Neural cell (in vitro differentiated cells): ENCODE measurements around the gene ZDHHC9. TPM values are rescaled to one million over a fixed set of nuclear protein-coding genes. Genes with fewer than 3 reads are reported as not detected.

Source experiments
- H2AFZ ChIP-seq: fragments of 200-600, 300-800 bp; sonication (generic), shearing (Covaris generic); 2 replicates; pipeline ENCODE4 v1.6.0; 2014; ENCODE audit warnings: low read depth, mild to moderate bottlenecking, antibody characterized with exemption, low read length, moderate library complexity
- H3F3A ChIP-seq: fragments of 200-600 bp; shearing (Covaris generic); 2 replicates; pipeline ENCODE4 v1.6.1; 2016; ENCODE audit warnings: mild to moderate bottlenecking, moderate library complexity, mixed read lengths, antibody characterized with exemption, low read length; ENCODE audit not compliant: insufficient read depth, poor library complexity, severe bottlenecking
- H3K27ac ChIP-seq: fragments of 200-600, 300-800 bp; sonication (generic), shearing (Covaris generic); 2 replicates; pipeline ENCODE4 v1.5.1; 2014; ENCODE audit warnings: mild to moderate bottlenecking, low read length, moderate library complexity
- H3K27me3 ChIP-seq: fragments of 300-800, 200-600 bp; sonication (generic), shearing (Covaris generic); 2 replicates; pipeline ENCODE4 v1.6.0; 2014; ENCODE audit warnings: mild to moderate bottlenecking, low read depth, low read length, moderate library complexity; ENCODE audit not compliant: insufficient read depth
- H3K36me3 ChIP-seq: fragments of 300-800, 200-600 bp; sonication (generic), shearing (Covaris generic); 2 replicates; pipeline ENCODE4 v1.5.1; 2014; ENCODE audit warnings: mild to moderate bottlenecking, antibody characterized with exemption, low read length, moderate library complexity; ENCODE audit not compliant: insufficient read depth
- H3K4me2 ChIP-seq: fragments of 300-800, 200-600 bp; sonication (generic), shearing (Covaris generic); 2 replicates; pipeline ENCODE4 v1.6.0; 2014; ENCODE audit warnings: mild to moderate bottlenecking, low read length
- H3K4me3 ChIP-seq: fragments of 300-800, 200-600 bp; sonication (generic), shearing (Covaris generic); 2 replicates; pipeline ENCODE4 v1.5.1; 2014; ENCODE audit warnings: mild to moderate bottlenecking, low read length, moderate library complexity
- H3K79me2 ChIP-seq: fragments of 200-600 bp; shearing (Covaris generic); replicated peaks from 2 replicates; pipeline ENCODE4 v1.6.0; 2014; ENCODE audit warnings: mild to moderate bottlenecking, low read length, moderate library complexity; ENCODE audit not compliant: insufficient read depth
- H3K9ac ChIP-seq: fragments of 300-800, 200-600 bp; sonication (generic), shearing (Covaris generic); 2 replicates; pipeline ENCODE4 v1.6.1; 2016; ENCODE audit warnings: mild to moderate bottlenecking, low read length, mixed read lengths
- H3K9me2 ChIP-seq: fragments of 200-600 bp; shearing (Covaris generic); 2 replicates; pipeline ENCODE4 v1.6.1; 2016; ENCODE audit warnings: mild to moderate bottlenecking, low read length, mixed read lengths; ENCODE audit not compliant: insufficient read depth
- H3K9me3 ChIP-seq: fragments of 200-600, 300-800 bp; sonication (generic), shearing (Covaris generic); 2 replicates; pipeline ENCODE4 v1.6.1; 2016; ENCODE audit warnings: mild to moderate bottlenecking, mixed run types, low read length, moderate library complexity, mixed read lengths
- H4K20me1 ChIP-seq: fragments of 200-600 bp; shearing (Covaris generic); 2 replicates; pipeline ENCODE4 v1.6.1; 2016; ENCODE audit warnings: mild to moderate bottlenecking, mixed run types; ENCODE audit not compliant: insufficient read depth
- CTCF ChIP-seq: fragments of 450-650 bp; IDR thresholded peaks from 2 replicates; pipeline ENCODE4 v1.5.1; 2014; ENCODE audit warnings: antibody characterized with exemption, mild to moderate bottlenecking, moderate library complexity; ENCODE audit not compliant: poor library complexity, severe bottlenecking
- EP300 ChIP-seq: fragments of 450-650 bp; conservative IDR thresholded peaks from 2 replicates; pipeline ENCODE4 v1.6.1; 2014; ENCODE audit warnings: antibody characterized with exemption, mild to moderate bottlenecking, moderate library complexity; ENCODE audit not compliant: poor library complexity, severe bottlenecking
- EZH2 ChIP-seq: fragments of 200-600, 300-800 bp; shearing (Covaris generic), sonication (generic); IDR thresholded peaks from 2 replicates; pipeline ENCODE4 v1.6.1; 2014; ENCODE audit warnings: antibody characterized with exemption, low read length, borderline replicate concordance, mild to moderate bottlenecking; ENCODE audit not compliant: insufficient read depth, poor library complexity, severe bottlenecking
- MXI1 ChIP-seq: fragments of 450-650 bp; conservative IDR thresholded peaks from 2 replicates; pipeline ENCODE4 v1.6.1; 2014; ENCODE audit warnings: antibody characterized with exemption, mild to moderate bottlenecking; ENCODE audit not compliant: poor library complexity, severe bottlenecking
- POLR2AphosphoS5 ChIP-seq: IDR thresholded peaks from 2 replicates; pipeline ENCODE4 v1.6.1; 2012
- RAD21 ChIP-seq: fragments of 450-650 bp; conservative IDR thresholded peaks from 2 replicates; pipeline ENCODE4 v1.6.1; 2014; ENCODE audit warnings: antibody characterized with exemption, mild to moderate bottlenecking, moderate library complexity
- REST ChIP-seq: IDR thresholded peaks from 2 replicates; pipeline ENCODE4 v1.6.1; 2012; ENCODE audit warnings: borderline replicate concordance
- SMC3 ChIP-seq: fragments of 450-650 bp; conservative IDR thresholded peaks from 2 replicates; pipeline ENCODE4 v1.6.1; 2014; ENCODE audit warnings: antibody characterized with exemption, mild to moderate bottlenecking, moderate library complexity; ENCODE audit not compliant: poor library complexity
- TAF1 ChIP-seq: IDR thresholded peaks from 2 replicates; pipeline ENCODE4 v1.6.1; 2012; ENCODE audit warnings: low read depth
- polyA plus RNA-seq: library from polyadenylated mRNA; depleted of rRNA; stranded (reverse); fragments of >200 nt; gene quantifications from 2 replicates; pipeline ENCODE4 v1.2.3, GENCODE V29; 2014

Gene ZDHHC9
- polyA plus RNA-seq, 1 donor from 2014 or later: 24.9 TPM

GRCh38 chrX:129768186-129768585, 75.5 kb downstream of the ZDHHC9 start:
- Histone ChIP-seq H3K27me3 (no peaks in the 10 kb centered on the region), H3K9me2 (no peaks in the 10 kb centered on the region), H3K4me3 (no peak overlapping the region), H2AFZ (no peak overlapping the region), H4K20me1 (no peaks in the 10 kb centered on the region), H3K9me3 (no peaks in the 10 kb centered on the region), H3F3A (no peaks in the 10 kb centered on the region), H3K36me3 (no peaks in the 10 kb centered on the region), H3K79me2 (no peaks in the 10 kb centered on the region), H3K4me2 (no peak overlapping the region), H3K27ac (no peak overlapping the region), H3K9ac (no peak overlapping the region)
- TF ChIP-seq MXI1 (no peak), TAF1 (no peak), POLR2AphosphoS5 (no peak), EP300 (no peak), REST (no peak), CTCF (no peak), EZH2 (no peak)

DNA sequence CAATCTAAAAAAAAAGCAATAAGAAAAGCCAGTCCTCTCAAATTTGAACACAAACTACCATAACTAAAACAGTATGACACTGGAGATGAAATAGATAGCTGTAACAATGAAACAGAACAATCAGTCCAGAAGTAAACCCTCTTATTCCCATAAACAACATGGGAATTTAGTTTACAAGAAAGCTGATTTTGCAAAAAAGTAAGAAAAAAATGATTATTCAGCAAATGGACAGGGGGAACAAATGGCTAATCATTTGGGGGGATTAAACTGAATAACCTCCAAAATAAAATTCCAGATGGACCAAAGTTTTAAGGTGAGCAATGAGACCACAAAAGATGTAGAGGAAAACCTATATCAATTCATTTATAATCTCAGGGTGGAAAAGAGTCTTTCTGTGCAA, 80.0 kb downstream of the ZDHHC9 start:
- H3K9me2 ChIP-seq: no peaks in the 10 kb centered on the region
- H4K20me1 ChIP-seq: no peaks in the 10 kb centered on the region
- H3K9ac ChIP-seq: no peak overlapping the region
- no peaks in the 10 kb centered on the region for H3F3A ChIP-seq
- H3K4me3 ChIP-seq: no peak overlapping the region
- no peak overlapping the region for H3K27ac ChIP-seq
- H3K4me2 ChIP-seq: no peak overlapping the region
- TF ChIP-seq REST: no peak
- no peak for TF ChIP-seq POLR2AphosphoS5
- TF ChIP-seq RAD21: no peak
- TF ChIP-seq TAF1: no peak
- no peak for TF ChIP-seq CTCF
- no peak for TF ChIP-seq MXI1
- TF ChIP-seq EP300: no peak
- TF ChIP-seq SMC3: no peak
- TF ChIP-seq EZH2: no peak
- no peak overlapping the region for H2AFZ ChIP-seq
- no peaks in the 10 kb centered on the region for H3K27me3 ChIP-seq
- no peaks in the 10 kb centered on the region for H3K79me2 ChIP-seq
- H3K36me3 ChIP-seq: no peaks in the 10 kb centered on the region
- H3K9me3 ChIP-seq: no peaks in the 10 kb centered on the region
